Measurements from ENCODE around the gene BNIP5. TPM values are rescaled to one million over a fixed set of nuclear protein-coding genes. Genes with fewer than 3 reads are reported as not detected.
A peak's percentile ranks its signal among the peaks of the same experiment; 100 is the strongest.

The BNIP5 gene
- polyA plus RNA-seq, 3 donors, result not detected

- Mint-ChIP-seq H3K4me3 (no peak overlapping the region), H3K4me1 (peaks cover 44% of the 10 kb centered on the region), H3K27me3 (ENCODE audit: low read depth in 3 of 3) (peaks cover 0 to 11% (median 3%) of the 10 kb centered on the region in 3 donors), H3K36me3 (no peaks in the 10 kb centered on the region), H3K9me3 (peaks cover 0 to 1% (median 0%) of the 10 kb centered on the region in 7 donors), H3K27ac (no peak overlapping the region)
- H3K4me1 ChIP-seq (ENCODE audit: control insufficient read depth in 1 of 2, insufficient read depth in 2 of 2, low read length in 2 of 2), result peaks cover 28 to 40% of the 10 kb centered on the region in 2 donors
- no peak overlapping the region for H3K9ac ChIP-seq (ENCODE audit: insufficient read depth, low read length, poor library complexity, severe bottlenecking)
- no peaks in the 10 kb centered on the region for H4K20me1 ChIP-seq (ENCODE audit: insufficient read depth, low read length)
- H3K9me3 ChIP-seq (replicated peaks in 1 of 2; ENCODE audit: control insufficient read depth in 1 of 2, insufficient read depth in 1 of 2, low read length in 2 of 2), result no peaks in the 10 kb centered on the region
- DNase-seq, result peak in 1 of 3 donors; percentile 23
- no peak overlapping the region for H3K4me2 ChIP-seq (replicated peaks; ENCODE audit: extremely low read depth, low read length, poor library complexity, severe bottlenecking)
- H3K36me3 ChIP-seq (replicated peaks in 1 of 2; ENCODE audit: control insufficient read depth in 1 of 2, insufficient read depth in 2 of 2, low read length in 2 of 2), result no peaks in the 10 kb centered on the region
- no peak overlapping the region for H2AFZ ChIP-seq (ENCODE audit: insufficient read depth, low read depth, low read length, poor library complexity, severe bottlenecking)
- intact Hi-C loops (cut with micrococcal nuclease), result no loop called here
- H3K27me3 ChIP-seq (ENCODE audit: control insufficient read depth in 2 of 2, insufficient read depth in 2 of 2, low read length in 2 of 2), result no peaks in the 10 kb centered on the region
- H3K27ac ChIP-seq (ENCODE audit: low read depth in 1 of 2, low read length in 2 of 2), result no peak overlapping the region
- H3K79me2 ChIP-seq (ENCODE audit: insufficient read depth, low read length), result no peaks in the 10 kb centered on the region
- no peak overlapping the region for H3K4me3 ChIP-seq (replicated peaks in 1 of 3; ENCODE audit: low read depth in 2 of 3, low read length in 3 of 3)
- no CpG with 5 or more reads among the region's 2 CpGs for WGBS (ENCODE audit: insufficient coverage)
- TF ChIP-seq, protein P1, sequence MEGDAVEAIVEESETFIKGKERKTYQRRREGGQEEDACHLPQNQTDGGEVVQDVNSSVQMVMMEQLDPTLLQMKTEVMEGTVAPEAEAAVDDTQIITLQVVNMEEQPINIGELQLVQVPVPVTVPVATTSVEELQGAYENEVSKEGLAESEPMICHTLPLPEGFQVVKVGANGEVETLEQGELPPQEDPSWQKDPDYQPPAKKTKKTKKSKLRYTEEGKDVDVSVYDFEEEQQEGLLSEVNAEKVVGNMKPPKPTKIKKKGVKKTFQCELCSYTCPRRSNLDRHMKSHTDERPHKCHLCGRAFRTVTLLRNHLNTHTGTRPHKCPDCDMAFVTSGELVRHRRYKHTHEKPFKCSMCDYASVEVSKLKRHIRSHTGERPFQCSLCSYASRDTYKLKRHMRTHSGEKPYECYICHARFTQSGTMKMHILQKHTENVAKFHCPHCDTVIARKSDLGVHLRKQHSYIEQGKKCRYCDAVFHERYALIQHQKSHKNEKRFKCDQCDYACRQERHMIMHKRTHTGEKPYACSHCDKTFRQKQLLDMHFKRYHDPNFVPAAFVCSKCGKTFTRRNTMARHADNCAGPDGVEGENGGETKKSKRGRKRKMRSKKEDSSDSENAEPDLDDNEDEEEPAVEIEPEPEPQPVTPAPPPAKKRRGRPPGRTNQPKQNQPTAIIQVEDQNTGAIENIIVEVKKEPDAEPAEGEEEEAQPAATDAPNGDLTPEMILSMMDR (IDR thresholded peaks at IDR 0.05), result no peak
These were observed 58.7 kb downstream of the BNIP5 start for GRCh38 chr6:36277946-36278470.

DNA sequence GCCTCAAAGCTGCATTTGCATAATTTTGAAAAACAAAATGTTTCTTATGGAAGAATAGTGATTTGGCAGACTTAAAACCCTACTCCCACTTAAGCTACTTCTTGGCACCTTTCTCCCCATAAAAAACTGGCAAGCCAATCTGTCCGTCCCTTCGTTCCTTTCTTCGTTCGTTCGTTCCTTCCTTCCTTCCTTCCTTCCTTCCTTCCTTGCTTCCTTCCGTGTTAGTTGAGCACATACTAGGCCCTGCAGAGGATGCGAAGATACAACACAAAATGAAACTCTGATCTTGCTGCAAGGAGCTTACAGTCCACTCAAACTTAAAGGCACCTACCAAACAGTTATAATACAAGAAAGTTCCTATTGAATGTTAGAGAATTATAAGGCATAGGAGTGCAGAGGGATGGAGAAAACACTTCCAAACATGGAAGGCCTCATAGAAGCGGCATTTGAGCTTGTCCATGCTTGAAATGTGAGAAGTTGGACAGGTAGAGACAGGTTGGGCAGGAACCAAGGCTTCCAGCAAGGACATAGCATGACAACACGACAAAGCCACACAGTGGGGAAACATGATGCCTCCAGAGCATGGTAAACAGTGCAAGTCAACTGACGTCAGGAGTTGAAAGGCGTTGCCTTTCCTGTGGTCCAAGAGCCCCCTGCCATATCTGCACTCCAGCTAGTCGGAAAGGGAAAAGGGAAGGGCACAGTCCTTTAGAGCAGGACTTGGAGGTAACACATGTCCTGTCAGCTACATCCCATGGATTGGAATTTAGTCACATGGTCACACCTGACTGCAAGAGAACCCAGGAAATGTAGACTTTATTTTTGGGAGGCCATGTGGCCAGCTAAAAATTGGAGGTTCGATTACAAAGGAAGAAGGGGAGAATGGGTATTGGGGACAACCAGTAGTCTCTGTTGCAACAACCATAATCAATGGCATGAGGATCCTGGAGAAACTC is 59.8 kb downstream of the BNIP5 start:
- peaks cover 28 to 40% of the 10 kb centered on the region in 2 donors for H3K4me1 ChIP-seq (ENCODE audit: control insufficient read depth in 1 of 2, insufficient read depth in 2 of 2, low read length in 2 of 2)
- Mint-ChIP-seq H3K4me1 (peaks cover 41% of the 10 kb centered on the region), H3K9me3 (peaks cover 0 to 1% (median 0%) of the 10 kb centered on the region in 7 donors), H3K27ac (no peak overlapping the region), H3K27me3 (ENCODE audit: low read depth in 3 of 3) (peaks cover 0 to 11% (median 3%) of the 10 kb centered on the region in 3 donors), H3K36me3 (no peaks in the 10 kb centered on the region), H3K4me3 (no peak overlapping the region)
- no peaks in the 10 kb centered on the region for H4K20me1 ChIP-seq (ENCODE audit: insufficient read depth, low read length)
- WGBS (ENCODE audit: insufficient coverage), result 80% methylated on average over 10 of the region's 13 CpGs
- TF ChIP-seq, protein P1 (IDR thresholded peaks at IDR 0.05), result no peak
- no peak overlapping the region for H3K9ac ChIP-seq (ENCODE audit: insufficient read depth, low read length, poor library complexity, severe bottlenecking)
- H3K27ac ChIP-seq (ENCODE audit: low read depth in 1 of 2, low read length in 2 of 2), result no peak overlapping the region
- no peak for DNase-seq
- H3K27me3 ChIP-seq (ENCODE audit: control insufficient read depth in 2 of 2, insufficient read depth in 2 of 2, low read length in 2 of 2), result no peaks in the 10 kb centered on the region
- no peak overlapping the region for H3K4me3 ChIP-seq (replicated peaks in 1 of 3; ENCODE audit: low read depth in 2 of 3, low read length in 3 of 3)
- intact Hi-C loops (cut with micrococcal nuclease), result no loop called here
- no peak overlapping the region for H2AFZ ChIP-seq (ENCODE audit: insufficient read depth, low read depth, low read length, poor library complexity, severe bottlenecking)
- no peaks in the 10 kb centered on the region for H3K9me3 ChIP-seq (replicated peaks in 1 of 2; ENCODE audit: control insufficient read depth in 1 of 2, insufficient read depth in 1 of 2, low read length in 2 of 2)
- no peaks in the 10 kb centered on the region for H3K36me3 ChIP-seq (replicated peaks in 1 of 2; ENCODE audit: control insufficient read depth in 1 of 2, insufficient read depth in 2 of 2, low read length in 2 of 2)
- H3K79me2 ChIP-seq (ENCODE audit: insufficient read depth, low read length), result no peaks in the 10 kb centered on the region
- H3K4me2 ChIP-seq (replicated peaks; ENCODE audit: extremely low read depth, low read length, poor library complexity, severe bottlenecking), result no peak overlapping the region

Measured in CD14-positive monocyte (primary cell).